Kidney (tissue), 22 donors: ENCODE measurements around the gene CLDN8. TPM values are rescaled to one million over a fixed set of nuclear protein-coding genes. Genes with fewer than 3 reads are reported as not detected.

Source experiments
- DNase-seq, 5 donors: peaks; one replicate each; pipeline ENCODE4 v3.0.0-alpha.2; 2013 to 2020
- FAIRE-seq: peaks from 2 replicates; lab custom pipeline; 2012; peaks lifted over from hg19 to GRCh38; lab: Jason Lieb, UNC
- H3K27ac ChIP-seq, 2 donors: one replicate each; pipeline ENCODE4 v1.7.0; 2013; ENCODE audit warnings: low read depth in 2 of 2, low read length in 2 of 2, inconsistent platforms in 1 of 2
- H3K27me3 ChIP-seq: one replicate; pipeline ENCODE4 v1.7.1; 2013; ENCODE audit warnings: low read length, inconsistent platforms; ENCODE audit not compliant: control insufficient read depth, insufficient read depth
- H3K36me3 ChIP-seq, 3 donors: one replicate each; pipeline versions ENCODE4 v1.7.0 to v1.7.1; 2013; ENCODE audit warnings: low read length in 3 of 3, control low read depth in 1 of 3, inconsistent platforms in 1 of 3; ENCODE audit not compliant: insufficient read depth in 3 of 3, control insufficient read depth in 2 of 3
- H3K4me1 ChIP-seq, 3 donors: one replicate each; pipeline versions ENCODE4 v1.7.0 to v1.7.1; 2013; ENCODE audit warnings: low read length in 3 of 3, inconsistent platforms in 1 of 3, low read depth in 1 of 3; ENCODE audit not compliant: control insufficient read depth in 2 of 3, insufficient read depth in 2 of 3
- H3K4me3 ChIP-seq, 3 donors: one replicate each; pipeline versions ENCODE4 v1.7.0 to v1.8.1; 2013; ENCODE audit warnings: low read length in 3 of 3, control low read depth in 1 of 3, inconsistent platforms in 1 of 3
- H3K9ac ChIP-seq, 3 donors: one replicate each; pipeline versions ENCODE4 v1.7.0 to v1.7.1; 2013; ENCODE audit warnings: low read length in 3 of 3, control low read depth in 1 of 3, inconsistent platforms in 1 of 3
- H3K9me3 ChIP-seq, 3 donors: one replicate each; pipeline versions ENCODE4 v1.7.0 to v1.7.1; 2013; ENCODE audit warnings: low read length in 3 of 3, control low read depth in 1 of 3, inconsistent platforms in 1 of 3; ENCODE audit not compliant: control insufficient read depth in 2 of 3, insufficient read depth in 1 of 3
- CTCF ChIP-seq: IDR thresholded peaks from 3 replicates; pipeline ENCODE4 v1.5.1; 2012; ENCODE audit warnings: mild to moderate bottlenecking, moderate library complexity, borderline replicate concordance; ENCODE audit not compliant: insufficient read depth; ENCODE audit errors: extremely low read depth
- intact Hi-C: fragments of 100-400 bp; cut with DNase I; formaldehyde crosslinking; loops from one replicate; pipeline ENCODE4 v1.11.1; 2022
- long read RNA-seq, 10 donors: library from polyadenylated mRNA in 1 of 10; unstranded in 1 of 10; transcript quantifications; one replicate each; pipeline ENCODE4 v2.0.0 and lab custom pipeline, GENCODE V29; 2021 to 2026
- polyA plus RNA-seq: library from polyadenylated mRNA; stranded (reverse); fragments of 350-450 nt; fragmentation: Illumina TruSeq; extraction: RNeasy Lipid Tissue Mini Kit (QIAGEN cat#74804); gene quantifications from one replicate; pipeline ENCODE4 v1.2.3, GENCODE V29; 2014; ENCODE audit warnings: low read depth, low replicate concordance; ENCODE audit not compliant: insufficient read depth
- total RNA-seq: library from RNA; stranded (reverse); fragmentation: NEBNext Ultra II Directional; extraction: Animal tissue kit (Norgen Biotek cat#: 25700); gene quantifications from one replicate; pipeline ENCODE4 v1.2.1, GENCODE V29; 2021
- donor health status: control.
- donor health status: control.
- donor health status: control.
- donor health status: control.
- donor health status: control.
- donor health status: DM: yes; HTN: yes; CAD: no.
- donor health status: Normal renal cell carcinoma (clear cell type).

The CLDN8 gene
- total RNA-seq: 7.1 TPM
- 86.8 TPM for polyA plus RNA-seq
- long read RNA-seq, donor 1, transcript CLDN8-201 (1 exons, 2,068 nt): major isoform, 20 of 20 reads
- long read RNA-seq, donor 1, partial matches to known transcripts: 0 of 20 reads
- long read RNA-seq, donor 1, other reads (novel, unspliced or antisense): 0 of 20 reads
- long read RNA-seq, donor 2, transcript CLDN8-201 (1 exons, 2,068 nt): major isoform, 51 of 51 reads
- long read RNA-seq, donor 2, partial matches to known transcripts: 0 of 51 reads
- long read RNA-seq, donor 2, other reads (novel, unspliced or antisense): 0 of 51 reads
- long read RNA-seq, donor 3, transcript CLDN8-201 (1 exons, 2,068 nt): major isoform, 41 of 41 reads
- long read RNA-seq, donor 3, partial matches to known transcripts: 0 of 41 reads
- long read RNA-seq, donor 3, other reads (novel, unspliced or antisense): 0 of 41 reads
- long read RNA-seq, donor 4, transcript CLDN8-201 (1 exons, 2,068 nt): major isoform, 26 of 26 reads
- long read RNA-seq, donor 4, partial matches to known transcripts: 0 of 26 reads
- long read RNA-seq, donor 4, other reads (novel, unspliced or antisense): 0 of 26 reads
- long read RNA-seq, donor 5, partial matches to known transcripts: 0 of 3 reads
- long read RNA-seq, donor 5, other reads (novel, unspliced or antisense): 0 of 3 reads
- long read RNA-seq, donor 6, transcript CLDN8-201 (1 exons, 2,068 nt): major isoform, 124 of 124 reads
- long read RNA-seq, donor 6, partial matches to known transcripts: 0 of 124 reads
- long read RNA-seq, donor 6, other reads (novel, unspliced or antisense): 0 of 124 reads
- long read RNA-seq, donor 7, transcript CLDN8-201 (1 exons, 2,068 nt): major isoform, 5 of 5 reads
- long read RNA-seq, donor 7, partial matches to known transcripts: 0 of 5 reads
- long read RNA-seq, donor 7, other reads (novel, unspliced or antisense): 0 of 5 reads
- long read RNA-seq, donor 8, transcript CLDN8-201 (1 exons, 2,068 nt): major isoform, 29 of 29 reads
- long read RNA-seq, donor 8, partial matches to known transcripts: 0 of 29 reads
- long read RNA-seq, donor 8, other reads (novel, unspliced or antisense): 0 of 29 reads
- long read RNA-seq, donor 9, transcript CLDN8-201 (1 exons, 2,068 nt): major isoform, 20 of 20 reads
- long read RNA-seq, donor 9, partial matches to known transcripts: 0 of 20 reads
- long read RNA-seq, donor 9, other reads (novel, unspliced or antisense): 0 of 20 reads
- long read RNA-seq, donor 10, transcript CLDN8-201 (1 exons, 2,068 nt): major isoform, 35 of 35 reads
- long read RNA-seq, donor 10, partial matches to known transcripts: 0 of 35 reads
- long read RNA-seq, donor 10, other reads (novel, unspliced or antisense): 0 of 35 reads

- H3K27me3 ChIP-seq: no peaks in the 10 kb centered on the region
- no peak for TF ChIP-seq CTCF
- DNase-seq (peak in 4 of 5 donors; percentile 30 to 69 (median 49)), FAIRE-seq (no peak)
- intact Hi-C loops: no loop called here
- no peaks in the 10 kb centered on the region for H3K9me3 ChIP-seq
- no peaks in the 10 kb centered on the region for H3K36me3 ChIP-seq
- H3K27ac ChIP-seq: peak within 1 kb of the TSS; percentile 19 to 71
- peak within 1 kb of the TSS; percentile 59 to 77 (median 60) for H3K4me3 ChIP-seq
- H3K9ac ChIP-seq: peak within 1 kb of the TSS in 2 of 3 donors; percentile 21 to 30
- H3K4me1 ChIP-seq: no peaks in the 10 kb centered on the region
Observed at GRCh38 chr21:30216041-30216723, at the start of gene CLDN8. Gene CLDN8, minus strand, starts transcription at chr21:30216097. Its CDS starts 172 bp downstream, at chr21:30215925.

- Histone ChIP-seq H3K4me3 (no peak overlapping the region), H3K9me3 (no peaks in the 10 kb centered on the region), H3K36me3 (no peaks in the 10 kb centered on the region), H3K27me3 (no peaks in the 10 kb centered on the region), H3K27ac (no peak overlapping the region), H3K9ac (no peak overlapping the region), H3K4me1 (no peaks in the 10 kb centered on the region)
- TF ChIP-seq CTCF: peak; percentile 35
- FAIRE-seq: no peak
- intact Hi-C loops: no loop called here
- DNase-seq: peak in 1 of 5 donors; percentile 27
Observed at GRCh38 chr21:30257773-30258172, 41.9 kb upstream of the CLDN8 start.

- no peaks in the 10 kb centered on the region for H3K27me3 ChIP-seq
- no peaks in the 10 kb centered on the region for H3K9me3 ChIP-seq
- no peaks in the 10 kb centered on the region for H3K4me1 ChIP-seq
- intact Hi-C loops: no loop called here
- DNase-seq (no peak), FAIRE-seq (no peak)
- H3K9ac ChIP-seq: no peak overlapping the region
- no peak overlapping the region for H3K27ac ChIP-seq
- H3K4me3 ChIP-seq: no peak overlapping the region
- no peaks in the 10 kb centered on the region for H3K36me3 ChIP-seq
- no peak for TF ChIP-seq CTCF
Observed at GRCh38 chr21:30256100-30256499, 40.2 kb upstream of the CLDN8 start.
